ENCODE data around the gene CRY2. TPM values are rescaled to one million over a fixed set of nuclear protein-coding genes. Genes with fewer than 3 reads are reported as not detected.

CRY2 gene
- total and polyA plus RNA-seq, 2 of the 13 experiments (the other 11 are each of a cell fraction or from before 2014, with no cell fraction given): 10.1 to 12.2 TPM

GRCh38 chr11:45846974-45847910 is at the start of gene CRY2 (continued):
- TF ChIP-seq DMAP1 (CRISPR knock-in tag; IDR thresholded peaks at IDR 0.05): peak; percentile 29
- peak; percentile 44; the same call in 1 of the 2 replicates for TF ChIP-seq ZNF839 (CRISPR knock-in tag; IDR thresholded peaks at IDR 0.05; ENCODE audit: borderline replicate concordance)
- no peak for TF ChIP-seq PREB (CRISPR knock-in tag; IDR thresholded peaks at IDR 0.05)
- TF ChIP-seq ZNF800 (CRISPR knock-in tag; IDR thresholded peaks at IDR 0.05): peak; percentile 68; the same call in 1 of the 2 replicates
- TF ChIP-seq IKZF4 (CRISPR knock-in tag; IDR thresholded peaks at IDR 0.05; ENCODE audit: borderline replicate concordance, low read depth, not compliant biosample characterization): peak; percentile 72
- TF ChIP-seq ETV5 (CRISPR knock-in tag; IDR thresholded peaks at IDR 0.05; ENCODE audit: borderline replicate concordance): no peak
- peak; percentile 19 for TF ChIP-seq ZNF777 (CRISPR knock-in tag; IDR thresholded peaks at IDR 0.05)
- peak; percentile 75; the same call in 1 of the 2 replicates for TF ChIP-seq ZNF563 (CRISPR knock-in tag; IDR thresholded peaks at IDR 0.05)
- no peak for TF ChIP-seq CEBPB (IDR thresholded peaks at IDR 0.05; ENCODE audit: borderline replicate concordance, low read depth, low read length)
- peak; percentile 88 for TF ChIP-seq SIN3A (IDR thresholded peaks at IDR 0.05; ENCODE audit: borderline replicate concordance, low read depth, low read length)
- peak; percentile 61 for TF ChIP-seq DR1 (CRISPR knock-in tag; IDR thresholded peaks at IDR 0.05)
- 0 out of 2 replicates have a peak, but pooled peaks have one; percentile 78 for TF ChIP-seq NFIB (CRISPR knock-in tag; IDR thresholded peaks at IDR 0.05; ENCODE audit: borderline replicate concordance)
- TF ChIP-seq ZNF687 (CRISPR knock-in tag; IDR thresholded peaks at IDR 0.05): peak; percentile 94
- TF ChIP-seq ZNF205 (CRISPR knock-in tag; IDR thresholded peaks at IDR 0.05): 0 out of 2 replicates have a peak, but pooled peaks have one; percentile 37
- peak in 1 of 2 experiments; percentile 30; a peak in 2 of 4 replicates for TF ChIP-seq REST (IDR thresholded peaks at IDR 0.05; ENCODE audit: borderline replicate concordance in 1 of 2, low read depth in 1 of 2, low read length in 2 of 2)
- peak; percentile 11; the same call in 1 of the 2 replicates for TF ChIP-seq ZNF138 (CRISPR knock-in tag; IDR thresholded peaks at IDR 0.05; ENCODE audit: low read depth)

All from HepG2 (cell line).